IPS-NIHi7 (cell line): Measurements from ENCODE around the gene RASGEF1C.

Source experiments
- DNase-seq: peaks from one replicate; pipeline ENCODE4 v3.0.0; 2012; ENCODE audit warnings: mixed read lengths; ENCODE audit errors: extremely low spot score

The RASGEF1C gene

DNA sequence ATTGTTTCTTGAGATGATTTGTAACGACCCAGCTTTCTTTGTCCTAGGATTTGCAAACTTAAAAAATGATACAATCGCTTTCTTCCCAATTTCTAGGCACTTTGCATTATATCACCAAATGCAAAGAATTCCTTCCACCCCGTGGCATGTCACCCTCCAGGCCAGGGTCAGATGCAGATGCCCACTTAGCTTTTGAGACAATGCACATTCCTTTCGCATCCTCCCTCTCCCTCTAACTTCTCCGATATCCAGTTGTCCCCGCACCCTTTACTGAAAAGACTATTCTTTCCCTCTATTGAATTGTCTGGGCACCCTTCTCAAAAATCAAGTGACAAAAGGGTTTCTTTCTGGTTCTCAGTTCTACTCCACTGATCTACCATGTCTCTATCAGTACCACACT lies 154.8 kb downstream of the RASGEF1C start:
- DNase-seq, result no peak

DNA sequence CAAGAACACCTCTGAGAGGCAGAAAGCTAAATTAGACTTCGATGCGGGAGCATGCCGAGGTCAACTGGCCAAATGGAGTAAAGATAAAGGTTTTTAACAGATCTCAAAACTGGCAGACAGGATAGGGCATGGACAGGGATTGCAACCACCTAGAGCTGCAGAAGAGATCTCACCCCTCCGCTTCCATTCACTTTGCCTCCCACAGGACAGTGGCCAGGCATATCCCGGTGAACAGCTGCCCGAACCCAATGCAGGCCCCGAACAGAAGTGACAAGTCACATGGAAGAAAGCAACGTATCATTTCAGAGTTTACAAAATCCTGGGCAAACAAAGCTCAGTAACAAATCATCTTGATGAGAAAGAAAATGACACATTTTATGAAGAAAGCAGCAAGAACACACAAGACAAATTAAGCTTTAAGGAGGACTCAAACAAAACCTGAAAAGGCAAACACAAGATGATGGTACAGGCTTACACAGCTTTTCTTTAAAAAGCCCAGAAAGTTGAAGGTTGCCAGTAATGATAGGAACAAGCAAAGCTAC lies 155.9 kb downstream of the RASGEF1C start:
- no peak for DNase-seq

DNA sequence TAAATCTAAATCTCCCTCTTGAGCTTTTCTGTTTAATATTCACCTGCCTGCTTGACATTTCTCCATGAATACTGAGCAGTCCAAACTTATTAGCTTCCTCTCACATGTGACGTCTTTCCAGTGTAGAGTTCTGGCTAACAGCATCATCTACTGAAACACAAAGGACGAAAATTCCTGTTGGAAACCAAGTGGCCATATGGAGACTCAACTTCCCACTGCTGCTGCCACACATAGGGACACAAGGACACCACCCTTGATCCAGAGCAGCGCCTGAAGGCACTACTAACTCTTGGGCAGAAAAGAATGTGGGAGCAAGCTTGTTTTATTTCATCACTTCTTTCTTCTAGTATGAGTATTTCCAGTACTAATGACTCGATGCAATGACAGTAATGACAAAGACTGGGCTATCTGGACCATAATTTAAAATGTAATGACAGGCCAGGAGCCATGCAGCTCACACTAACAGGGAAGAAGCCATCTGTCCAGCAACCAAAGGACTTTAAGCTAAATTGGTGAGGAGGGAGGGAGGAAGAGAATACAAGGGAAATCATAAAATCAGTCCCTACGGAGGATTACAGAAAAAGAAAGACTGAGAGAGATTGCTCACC lies 156.7 kb downstream of the RASGEF1C start:
- no peak for DNase-seq
